ENCODE data around the gene LRRC26. TPM values are rescaled to one million over a fixed set of nuclear protein-coding genes. Genes with fewer than 3 reads are reported as not detected.

The LRRC26 gene
- total and polyA plus RNA-seq, 2 of the 13 experiments (the other 11 are each of a cell fraction or from before 2014, with no cell fraction given), result not detected

DNA sequence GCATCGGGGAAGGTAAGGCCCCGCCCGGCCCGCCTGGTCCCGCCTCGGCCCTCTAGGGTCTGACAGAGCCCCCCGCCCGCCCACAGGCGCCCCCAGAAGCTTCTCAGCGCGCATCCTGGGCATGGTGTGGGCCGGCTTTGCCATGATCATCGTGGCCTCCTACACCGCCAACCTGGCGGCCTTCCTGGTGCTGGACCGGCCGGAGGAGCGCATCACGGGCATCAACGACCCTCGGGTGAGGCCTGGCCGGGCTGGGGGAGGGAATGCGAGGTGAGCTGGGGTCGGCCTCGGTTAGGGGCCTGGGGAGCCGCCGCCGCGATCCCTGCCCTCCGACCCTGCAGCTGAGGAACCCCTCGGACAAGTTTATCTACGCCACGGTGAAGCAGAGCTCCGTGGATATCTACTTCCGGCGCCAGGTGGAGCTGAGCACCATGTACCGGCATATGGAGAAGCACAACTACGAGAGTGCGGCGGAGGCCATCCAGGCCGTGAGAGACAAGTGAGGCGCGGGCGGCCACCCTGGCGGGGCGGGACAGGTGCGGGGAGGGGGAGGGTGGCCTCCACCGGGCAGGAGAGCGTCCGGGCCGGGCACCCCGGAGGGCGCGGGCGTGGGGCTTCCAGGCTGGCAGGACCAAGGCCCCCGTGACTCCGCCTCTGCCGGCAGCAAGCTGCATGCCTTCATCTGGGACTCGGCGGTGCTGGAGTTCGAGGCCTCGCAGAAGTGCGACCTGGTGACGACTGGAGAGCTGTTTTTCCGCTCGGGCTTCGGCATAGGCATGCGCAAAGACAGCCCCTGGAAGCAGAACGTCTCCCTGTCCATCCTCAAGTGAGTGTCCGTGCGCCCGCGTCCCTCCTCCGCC is 7.1 kb downstream of the LRRC26 start (continued):
- TF ChIP-seq, protein P1, sequence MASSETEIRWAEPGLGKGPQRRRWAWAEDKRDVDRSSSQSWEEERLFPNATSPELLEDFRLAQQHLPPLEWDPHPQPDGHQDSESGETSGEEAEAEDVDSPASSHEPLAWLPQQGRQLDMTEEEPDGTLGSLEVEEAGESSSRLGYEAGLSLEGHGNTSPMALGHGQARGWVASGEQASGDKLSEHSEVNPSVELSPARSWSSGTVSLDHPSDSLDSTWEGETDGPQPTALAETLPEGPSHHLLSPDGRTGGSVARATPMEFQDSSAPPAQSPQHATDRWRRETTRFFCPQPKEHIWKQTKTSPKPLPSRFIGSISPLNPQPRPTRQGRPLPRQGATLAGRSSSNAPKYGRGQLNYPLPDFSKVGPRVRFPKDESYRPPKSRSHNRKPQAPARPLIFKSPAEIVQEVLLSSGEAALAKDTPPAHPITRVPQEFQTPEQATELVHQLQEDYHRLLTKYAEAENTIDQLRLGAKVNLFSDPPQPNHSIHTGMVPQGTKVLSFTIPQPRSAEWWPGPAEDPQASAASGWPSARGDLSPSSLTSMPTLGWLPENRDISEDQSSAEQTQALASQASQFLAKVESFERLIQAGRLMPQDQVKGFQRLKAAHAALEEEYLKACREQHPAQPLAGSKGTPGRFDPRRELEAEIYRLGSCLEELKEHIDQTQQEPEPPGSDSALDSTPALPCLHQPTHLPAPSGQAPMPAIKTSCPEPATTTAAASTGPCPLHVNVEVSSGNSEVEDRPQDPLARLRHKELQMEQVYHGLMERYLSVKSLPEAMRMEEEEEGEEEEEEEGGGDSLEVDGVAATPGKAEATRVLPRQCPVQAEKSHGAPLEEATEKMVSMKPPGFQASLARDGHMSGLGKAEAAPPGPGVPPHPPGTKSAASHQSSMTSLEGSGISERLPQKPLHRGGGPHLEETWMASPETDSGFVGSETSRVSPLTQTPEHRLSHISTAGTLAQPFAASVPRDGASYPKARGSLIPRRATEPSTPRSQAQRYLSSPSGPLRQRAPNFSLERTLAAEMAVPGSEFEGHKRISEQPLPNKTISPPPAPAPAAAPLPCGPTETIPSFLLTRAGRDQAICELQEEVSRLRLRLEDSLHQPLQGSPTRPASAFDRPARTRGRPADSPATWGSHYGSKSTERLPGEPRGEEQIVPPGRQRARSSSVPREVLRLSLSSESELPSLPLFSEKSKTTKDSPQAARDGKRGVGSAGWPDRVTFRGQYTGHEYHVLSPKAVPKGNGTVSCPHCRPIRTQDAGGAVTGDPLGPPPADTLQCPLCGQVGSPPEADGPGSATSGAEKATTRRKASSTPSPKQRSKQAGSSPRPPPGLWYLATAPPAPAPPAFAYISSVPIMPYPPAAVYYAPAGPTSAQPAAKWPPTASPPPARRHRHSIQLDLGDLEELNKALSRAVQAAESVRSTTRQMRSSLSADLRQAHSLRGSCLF (CRISPR knock-in tag; IDR thresholded peaks at IDR 0.05; ENCODE audit: borderline replicate concordance), result no peak
- TF ChIP-seq ZC3H13 (CRISPR knock-in tag; IDR thresholded peaks at IDR 0.05) (no peak), FOXJ3 (CRISPR knock-in tag; IDR thresholded peaks at IDR 0.05; ENCODE audit: borderline replicate concordance) (no peak), ZNF460 (CRISPR knock-in tag; IDR thresholded peaks at IDR 0.05; ENCODE audit: borderline replicate concordance) (no peak), ASH2L (IDR thresholded peaks at IDR 0.05; ENCODE audit: insufficient read length, low read depth, low read length) (no peak), SNAPC2 (CRISPR knock-in tag; IDR thresholded peaks at IDR 0.05) (no peak), TRIM24 (CRISPR knock-in tag; IDR thresholded peaks at IDR 0.05) (no peak), KLF11 (CRISPR knock-in tag; IDR thresholded peaks at IDR 0.05) (no peak), GABPB1 (CRISPR knock-in tag; IDR thresholded peaks at IDR 0.05) (peak; percentile 73), HES4 (CRISPR knock-in tag; IDR thresholded peaks at IDR 0.05; ENCODE audit: borderline replicate concordance) (no peak), STAG1 (CRISPR knock-in tag; IDR thresholded peaks at IDR 0.05) (peak; percentile 49), NRL (CRISPR knock-in tag; IDR thresholded peaks at IDR 0.05; ENCODE audit: borderline replicate concordance) (no peak), RARA (CRISPR knock-in tag; IDR thresholded peaks at IDR 0.05) (no peak), TCF7L2 (IDR thresholded peaks at IDR 0.05; ENCODE audit: low read depth, low read length) (no peak), ZSCAN21 (CRISPR knock-in tag; IDR thresholded peaks at IDR 0.05; ENCODE audit: borderline replicate concordance) (no peak), ZKSCAN8 (CRISPR knock-in tag; IDR thresholded peaks at IDR 0.05; ENCODE audit: borderline replicate concordance) (no peak), HOXA5 (CRISPR knock-in tag; IDR thresholded peaks at IDR 0.05) (no peak), MBD4 (IDR thresholded peaks at IDR 0.05; ENCODE audit: borderline replicate concordance, low read length) (no peak)
- TF ChIP-seq, protein P2, sequence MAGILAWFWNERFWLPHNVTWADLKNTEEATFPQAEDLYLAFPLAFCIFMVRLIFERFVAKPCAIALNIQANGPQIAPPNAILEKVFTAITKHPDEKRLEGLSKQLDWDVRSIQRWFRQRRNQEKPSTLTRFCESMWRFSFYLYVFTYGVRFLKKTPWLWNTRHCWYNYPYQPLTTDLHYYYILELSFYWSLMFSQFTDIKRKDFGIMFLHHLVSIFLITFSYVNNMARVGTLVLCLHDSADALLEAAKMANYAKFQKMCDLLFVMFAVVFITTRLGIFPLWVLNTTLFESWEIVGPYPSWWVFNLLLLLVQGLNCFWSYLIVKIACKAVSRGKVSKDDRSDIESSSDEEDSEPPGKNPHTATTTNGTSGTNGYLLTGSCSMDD (CRISPR knock-in tag; IDR thresholded peaks at IDR 0.05), result no peak
- TF ChIP-seq, protein P3, sequence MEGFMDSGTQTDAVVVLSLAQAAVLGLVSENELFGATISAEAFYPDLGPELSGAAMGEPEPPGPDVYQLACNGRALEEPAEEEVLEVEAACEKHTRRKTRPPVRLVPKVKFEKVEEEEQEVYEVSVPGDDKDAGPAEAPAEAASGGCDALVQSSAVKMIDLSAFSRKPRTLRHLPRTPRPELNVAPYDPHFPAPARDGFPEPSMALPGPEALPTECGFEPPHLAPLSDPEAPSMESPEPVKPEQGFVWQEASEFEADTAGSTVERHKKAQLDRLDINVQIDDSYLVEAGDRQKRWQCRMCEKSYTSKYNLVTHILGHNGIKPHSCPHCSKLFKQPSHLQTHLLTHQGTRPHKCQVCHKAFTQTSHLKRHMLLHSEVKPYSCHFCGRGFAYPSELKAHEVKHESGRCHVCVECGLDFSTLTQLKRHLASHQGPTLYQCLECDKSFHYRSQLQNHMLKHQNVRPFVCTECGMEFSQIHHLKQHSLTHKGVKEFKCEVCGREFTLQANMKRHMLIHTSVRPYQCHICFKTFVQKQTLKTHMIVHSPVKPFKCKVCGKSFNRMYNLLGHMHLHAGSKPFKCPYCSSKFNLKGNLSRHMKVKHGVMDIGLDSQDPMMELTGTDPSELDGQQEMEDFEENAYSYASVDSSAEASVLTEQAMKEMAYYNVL (CRISPR knock-in tag; IDR thresholded peaks at IDR 0.05; ENCODE audit: borderline replicate concordance), result 0 out of 2 replicates have a peak, but pooled peaks have one; percentile 46
- TF ChIP-seq, protein P4, sequence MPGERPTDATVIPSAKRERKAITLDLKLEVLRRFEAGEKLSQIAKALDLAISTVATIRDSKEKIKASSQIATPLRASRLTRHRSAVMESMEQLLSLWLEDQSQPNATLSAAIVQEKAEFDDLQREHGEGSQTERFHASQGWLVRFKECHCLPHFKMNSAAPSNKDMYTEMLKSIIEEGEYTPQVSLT (CRISPR knock-in tag; IDR thresholded peaks at IDR 0.05; ENCODE audit: borderline replicate concordance, low read depth), result no peak

All from HepG2 (cell line).